DOHH2 (cell line): ENCODE data around the gene VEGFC.

Experiments used
- EZH2phosphoT487 ChIP-seq: fragments of 200-600 bp; sonication (generic); IDR thresholded peaks from 2 replicates; pipeline ENCODE4 v1.6.1; 2017; ENCODE audit warnings: borderline replicate concordance, mild to moderate bottlenecking, antibody characterized with exemption, low read length, moderate library complexity, mixed read lengths
- TF ChIP-seq, protein P1 (sequence below): fragments of 200-600 bp; sonication (generic); IDR thresholded peaks from one replicate; pipeline ENCODE4 v1.5.1; 2014; ENCODE audit warnings: antibody characterized with exemption, mild to moderate bottlenecking, low read depth, low read length; ENCODE audit not compliant: poor library complexity, severe bottlenecking

DNA sequence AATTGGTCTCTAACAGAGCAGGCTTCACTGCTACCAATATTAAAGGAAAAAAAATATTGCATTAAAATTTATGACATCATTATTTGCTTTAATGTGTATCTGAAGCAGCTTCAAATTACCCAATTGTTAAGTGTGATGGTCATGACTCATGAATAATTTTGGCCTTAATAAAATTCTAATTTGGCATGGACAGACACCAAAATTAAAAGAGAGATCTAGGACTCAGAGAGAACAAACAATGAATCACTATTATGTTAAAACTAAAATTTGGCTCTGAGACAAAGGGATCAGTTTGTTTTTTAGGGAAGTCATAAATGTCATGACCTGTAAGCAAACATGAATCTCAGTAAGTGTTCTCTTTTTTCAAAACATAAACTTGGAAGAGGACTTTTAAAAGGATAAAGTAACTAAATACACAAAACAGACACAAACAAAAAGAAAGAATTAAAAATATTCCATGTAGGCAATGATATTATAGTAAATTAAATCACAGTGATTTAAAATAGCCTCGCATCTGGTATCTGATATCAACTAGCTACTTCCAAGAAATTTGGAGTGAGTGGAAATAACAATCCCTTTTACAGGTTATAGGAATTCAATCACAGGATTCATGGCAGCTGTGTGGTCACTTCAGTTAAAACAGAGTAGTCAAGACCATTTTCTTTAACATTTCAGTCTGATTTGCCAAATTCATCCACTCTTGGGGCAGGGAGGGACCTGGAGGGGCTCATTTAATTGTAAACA is 11.6 kb downstream of the VEGFC start:
- TF ChIP-seq, protein P1, sequence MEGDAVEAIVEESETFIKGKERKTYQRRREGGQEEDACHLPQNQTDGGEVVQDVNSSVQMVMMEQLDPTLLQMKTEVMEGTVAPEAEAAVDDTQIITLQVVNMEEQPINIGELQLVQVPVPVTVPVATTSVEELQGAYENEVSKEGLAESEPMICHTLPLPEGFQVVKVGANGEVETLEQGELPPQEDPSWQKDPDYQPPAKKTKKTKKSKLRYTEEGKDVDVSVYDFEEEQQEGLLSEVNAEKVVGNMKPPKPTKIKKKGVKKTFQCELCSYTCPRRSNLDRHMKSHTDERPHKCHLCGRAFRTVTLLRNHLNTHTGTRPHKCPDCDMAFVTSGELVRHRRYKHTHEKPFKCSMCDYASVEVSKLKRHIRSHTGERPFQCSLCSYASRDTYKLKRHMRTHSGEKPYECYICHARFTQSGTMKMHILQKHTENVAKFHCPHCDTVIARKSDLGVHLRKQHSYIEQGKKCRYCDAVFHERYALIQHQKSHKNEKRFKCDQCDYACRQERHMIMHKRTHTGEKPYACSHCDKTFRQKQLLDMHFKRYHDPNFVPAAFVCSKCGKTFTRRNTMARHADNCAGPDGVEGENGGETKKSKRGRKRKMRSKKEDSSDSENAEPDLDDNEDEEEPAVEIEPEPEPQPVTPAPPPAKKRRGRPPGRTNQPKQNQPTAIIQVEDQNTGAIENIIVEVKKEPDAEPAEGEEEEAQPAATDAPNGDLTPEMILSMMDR, result no peak
- TF ChIP-seq EZH2phosphoT487, result no peak
